Activated T-cell treated with anti-CD3 and anti-CD28 coated beads, Interleukin-2, amount 50 U/mL, for 48 hours (primary cell): Measurements from ENCODE around the gene CDK4.

Source experiments
- DNase-seq, 2 experiments: peaks; one replicate each; pipeline ENCODE4 v3.0.0-alpha.2; 2020

CDK4 gene

GRCh38 chr12:57771873-57772428 is 19.8 kb upstream of the CDK4 start, which contains the start of gene METTL1:
Gene METTL1, minus strand, starts transcription at chr12:57772105. Its CDS starts 22 bp downstream, at chr12:57772083.
- DNase-seq, result peak; percentile 96

GRCh38 chr12:57771236-57771872 is 19.2 kb upstream of the CDK4 start:
- peak in 1 of 2 experiments; percentile 94 for DNase-seq

- DNase-seq, result no peak
These were observed 18.6 kb upstream of the CDK4 start for GRCh38 chr12:57770734-57771133.

- no peak for DNase-seq
These were observed 17.5 kb upstream of the CDK4 start for GRCh38 chr12:57769594-57769993.

- DNase-seq, result no peak
These were observed 15.8 kb upstream of the CDK4 start for GRCh38 chr12:57767876-57768275.

GRCh38 chr12:57767305-57767698 is 15.2 kb upstream of the CDK4 start:
- DNase-seq, result no peak

- DNase-seq, result peak; percentile 47 to 54
These were observed 14.6 kb upstream of the CDK4 start, which contains the start of gene CYP27B1 for GRCh38 chr12:57766464-57767304. Gene CYP27B1, minus strand, starts transcription at chr12:57767078. Its CDS starts 37 bp downstream, at chr12:57767041.

- no peak for DNase-seq
These were observed 13.8 kb upstream of the CDK4 start for GRCh38 chr12:57765698-57766463.

GRCh38 chr12:57765003-57765697 is 13.0 kb upstream of the CDK4 start:
- DNase-seq, result peak; percentile 78 to 79

GRCh38 chr12:57764662-57765002 is 12.5 kb upstream of the CDK4 start:
- no peak for DNase-seq

GRCh38 chr12:57763881-57764661 is 12.0 kb upstream of the CDK4 start:
- no peak for DNase-seq

GRCh38 chr12:57762463-57762862 is 10.4 kb upstream of the CDK4 start:
- no peak for DNase-seq

GRCh38 chr12:57761391-57761998 is 9.4 kb upstream of the CDK4 start:
- DNase-seq, result no peak

- no peak for DNase-seq
These were observed 8.4 kb upstream of the CDK4 start for GRCh38 chr12:57760347-57760982.

- peak in 1 of 2 experiments; percentile 45 for DNase-seq
These were observed 7.4 kb upstream of the CDK4 start for GRCh38 chr12:57759360-57759980.

GRCh38 chr12:57758552-57759359 is 6.6 kb upstream of the CDK4 start:
- DNase-seq, result no peak

- no peak for DNase-seq
These were observed 5.7 kb upstream of the CDK4 start for GRCh38 chr12:57757771-57758170.

GRCh38 chr12:57756406-57757341 is 4.6 kb upstream of the CDK4 start:
- peak; percentile 79 to 84 for DNase-seq
